C4-2B (cell line): Measurements from ENCODE around the gene PER3.

Source experiments
- ZFX ChIP-seq: fragments of 450-650 bp; IDR thresholded peaks from 2 replicates; pipeline ENCODE4 v1.6.1; 2017
- TF ChIP-seq, protein P1 (sequence below): fragments of 450-650 bp; conservative IDR thresholded peaks from 2 replicates; pipeline ENCODE4 v1.5.1; 2017; ENCODE audit warnings: mild to moderate bottlenecking

DNA sequence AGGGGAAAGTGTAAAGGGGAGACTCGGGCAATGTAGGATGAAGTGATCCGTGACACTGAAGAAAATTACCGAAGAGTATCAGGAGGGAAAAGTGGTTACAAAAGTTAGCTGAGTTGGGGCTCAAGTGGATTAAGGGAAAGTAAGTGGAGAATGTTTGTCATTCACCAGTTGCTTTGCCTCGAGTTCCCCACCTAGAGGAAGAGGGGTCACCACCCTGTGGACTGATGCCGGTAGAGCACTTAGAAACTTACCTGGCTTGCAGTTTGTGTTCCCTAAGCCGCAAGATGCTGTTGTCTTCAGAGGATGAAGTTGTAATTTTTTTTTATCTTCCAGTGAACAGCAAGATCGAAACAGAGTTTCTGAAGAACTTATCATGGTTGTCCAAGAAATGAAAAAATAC lies 1.0 kb downstream of the PER3 start:
- TF ChIP-seq, protein P1, sequence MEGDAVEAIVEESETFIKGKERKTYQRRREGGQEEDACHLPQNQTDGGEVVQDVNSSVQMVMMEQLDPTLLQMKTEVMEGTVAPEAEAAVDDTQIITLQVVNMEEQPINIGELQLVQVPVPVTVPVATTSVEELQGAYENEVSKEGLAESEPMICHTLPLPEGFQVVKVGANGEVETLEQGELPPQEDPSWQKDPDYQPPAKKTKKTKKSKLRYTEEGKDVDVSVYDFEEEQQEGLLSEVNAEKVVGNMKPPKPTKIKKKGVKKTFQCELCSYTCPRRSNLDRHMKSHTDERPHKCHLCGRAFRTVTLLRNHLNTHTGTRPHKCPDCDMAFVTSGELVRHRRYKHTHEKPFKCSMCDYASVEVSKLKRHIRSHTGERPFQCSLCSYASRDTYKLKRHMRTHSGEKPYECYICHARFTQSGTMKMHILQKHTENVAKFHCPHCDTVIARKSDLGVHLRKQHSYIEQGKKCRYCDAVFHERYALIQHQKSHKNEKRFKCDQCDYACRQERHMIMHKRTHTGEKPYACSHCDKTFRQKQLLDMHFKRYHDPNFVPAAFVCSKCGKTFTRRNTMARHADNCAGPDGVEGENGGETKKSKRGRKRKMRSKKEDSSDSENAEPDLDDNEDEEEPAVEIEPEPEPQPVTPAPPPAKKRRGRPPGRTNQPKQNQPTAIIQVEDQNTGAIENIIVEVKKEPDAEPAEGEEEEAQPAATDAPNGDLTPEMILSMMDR: no peak
- TF ChIP-seq ZFX: no peak
